MM.1S (cell line): ENCODE data around the gene MIA2.

Experiments used
- CTCF ChIP-seq: fragments of 300-600 bp; sonication (generic); IDR thresholded peaks from 2 replicates; pipeline ENCODE4 v1.5.1; 2016; ENCODE audit warnings: antibody characterized with exemption, low read length, mixed read lengths
- EZH2 ChIP-seq: fragments of 300-600 bp; sonication (generic); optimal IDR thresholded peaks from 2 replicates; pipeline ENCODE3; 2017; ENCODE audit warnings: low read depth, mild to moderate bottlenecking, antibody characterized with exemption, low read length, mixed read lengths
- EZH2phosphoT487 ChIP-seq: fragments of 300-600 bp; sonication (generic); IDR thresholded peaks from 2 replicates; pipeline ENCODE4 v1.6.1; 2018; ENCODE audit warnings: antibody characterized with exemption, low read length

- TF ChIP-seq EZH2 (no peak), CTCF (no peak), EZH2phosphoT487 (no peak)
Observed at GRCh38 chr14:39432619-39433451, 199.1 kb downstream of the MIA2 start.
